Endodermal cell (in vitro differentiated cells): ENCODE data around the gene VPS45. TPM values are rescaled to one million over a fixed set of nuclear protein-coding genes. Genes with fewer than 3 reads are reported as not detected.
A peak's percentile ranks its signal among the peaks of the same experiment; 100 is the strongest.

Experiments
- DNase-seq: peaks from one replicate; pipeline ENCODE4 v3.0.0-alpha.2; 2017
- H3K27ac ChIP-seq: 2 replicates; pipeline ENCODE4 v1.5.1; 2013; ENCODE audit warnings: mild to moderate bottlenecking, low read depth, low read length, moderate library complexity
- H3K27me3 ChIP-seq: 2 replicates; pipeline ENCODE4 v1.6.1; 2013; ENCODE audit warnings: mild to moderate bottlenecking, low read length, moderate library complexity; ENCODE audit not compliant: insufficient read depth, control insufficient read depth, poor library complexity, severe bottlenecking
- H3K36me3 ChIP-seq: 2 replicates; pipeline ENCODE4 v1.7.0; 2013; ENCODE audit warnings: mild to moderate bottlenecking, low read length, moderate library complexity; ENCODE audit not compliant: control insufficient read depth, insufficient read depth
- H3K4me1 ChIP-seq: one replicate; pipeline ENCODE4 v1.7.0; 2013; ENCODE audit warnings: low read length; ENCODE audit not compliant: control insufficient read depth, insufficient read depth
- H3K4me3 ChIP-seq: 2 replicates; pipeline ENCODE4 v1.5.1; 2013; ENCODE audit warnings: mild to moderate bottlenecking, low read length, moderate library complexity
- H3K9ac ChIP-seq: 2 replicates; pipeline ENCODE4 v1.6.1; 2013; ENCODE audit warnings: mild to moderate bottlenecking, low read length, moderate library complexity; ENCODE audit not compliant: poor library complexity, severe bottlenecking; ENCODE audit errors: extremely low read depth
- H3K9me3 ChIP-seq: 2 replicates; pipeline ENCODE4 v1.6.1; 2013; ENCODE audit warnings: mild to moderate bottlenecking, low read length, moderate library complexity; ENCODE audit not compliant: control insufficient read depth
- H3K27ac Mint-ChIP-seq: 2 replicates; pipeline ENCODE4 v1.8.0; 2020; ENCODE audit warnings: mixed read lengths
- H3K27me3 Mint-ChIP-seq: 2 replicates; pipeline ENCODE4 v1.8.0; 2021; ENCODE audit warnings: mild to moderate bottlenecking, mixed read lengths; ENCODE audit not compliant: insufficient read depth
- H3K36me3 Mint-ChIP-seq: 2 replicates; pipeline ENCODE4 v1.8.0; 2020; ENCODE audit warnings: low read depth, mixed read lengths
- H3K4me1 Mint-ChIP-seq: 2 replicates; pipeline ENCODE4 v1.8.0; 2020; ENCODE audit warnings: mixed read lengths
- H3K4me3 Mint-ChIP-seq: 2 replicates; pipeline ENCODE4 v1.8.0; 2020; ENCODE audit warnings: mild to moderate bottlenecking, moderate library complexity, mixed read lengths
- H3K9me3 Mint-ChIP-seq: 2 replicates; pipeline ENCODE4 v1.8.0; 2020; ENCODE audit warnings: mild to moderate bottlenecking, mixed read lengths
- CTCF ChIP-seq: fragments of 200-600 bp; sonication (generic); conservative IDR thresholded peaks from 2 replicates; pipeline ENCODE4 v1.5.0; 2021; ENCODE audit warnings: antibody characterized with exemption, mild to moderate bottlenecking
- WGBS, 2 experiments: methylation state at CpG; one replicate each; pipeline versions ENCODE4 v1.1.5 to v1.1.7; 2013; ENCODE audit warnings: missing lambda C conversion rate in 2 of 2, mixed read lengths in 1 of 2; ENCODE audit not compliant: insufficient coverage in 1 of 2, insufficient read length in 1 of 2; 5-methylcytosine and 5-hydroxymethylcytosine counted together
- total RNA-seq, 2 donors: library from RNA; stranded (reverse); fragmentation: NEBNext Ultra II Directional in 1 of 2; extraction: Animal tissue kit (Norgen Biotek cat#: 25700) in 1 of 2; gene quantifications; 2 replicates in 1 of 2; 3 replicates in 1 of 2; pipeline ENCODE4 v1.2.1, GENCODE V29; 2021

The VPS45 gene
- total RNA-seq, 2 donors from 2014 or later: 32.6 to 35.0 TPM

- Histone ChIP-seq H3K36me3 (no peaks in the 10 kb centered on the region), H3K27me3 (no peaks in the 10 kb centered on the region), H3K9ac (no peak overlapping the region), H3K4me1 (no peaks in the 10 kb centered on the region), H3K9me3 (no peaks in the 10 kb centered on the region), H3K4me3 (no peak overlapping the region), H3K27ac (no peak overlapping the region)
- Mint-ChIP-seq H3K4me1 (no peaks in the 10 kb centered on the region), H3K9me3 (no peaks in the 10 kb centered on the region), H3K36me3 (no peaks in the 10 kb centered on the region), H3K4me3 (no peak overlapping the region), H3K27ac (no peak overlapping the region), H3K27me3 (no peaks in the 10 kb centered on the region)
- WGBS, 2 experiments: 60 to 86% methylated on average over 1 to 5 of the region's 5 CpGs
- DNase-seq: no peak
- no peak for TF ChIP-seq CTCF
These were observed 112.9 kb downstream of the VPS45 start for GRCh38 chr1:150180474-150180873.

- Mint-ChIP-seq H3K27me3 (no peaks in the 10 kb centered on the region), H3K4me1 (no peaks in the 10 kb centered on the region), H3K4me3 (no peak overlapping the region), H3K36me3 (no peaks in the 10 kb centered on the region), H3K27ac (no peak overlapping the region), H3K9me3 (no peaks in the 10 kb centered on the region)
- DNase-seq: no peak
- Histone ChIP-seq H3K27me3 (no peaks in the 10 kb centered on the region), H3K36me3 (no peaks in the 10 kb centered on the region), H3K27ac (peak overlapping the region; percentile 82), H3K4me3 (no peak overlapping the region), H3K9me3 (no peaks in the 10 kb centered on the region), H3K9ac (no peak overlapping the region), H3K4me1 (no peaks in the 10 kb centered on the region)
- WGBS, 2 experiments: 80 to 90% methylated on average over 8 to 11 of the region's 11 CpGs
- no peak for TF ChIP-seq CTCF
These were observed 114.7 kb downstream of the VPS45 start for GRCh38 chr1:150182247-150182646.

GRCh38 chr1:150183061-150183460 is 115.5 kb downstream of the VPS45 start:
- no peak for TF ChIP-seq CTCF
- no peak overlapping the region for H3K9ac ChIP-seq
- Mint-ChIP-seq H3K27me3 (no peaks in the 10 kb centered on the region), H3K9me3 (no peaks in the 10 kb centered on the region), H3K36me3 (no peaks in the 10 kb centered on the region), H3K27ac (no peak overlapping the region), H3K4me1 (no peaks in the 10 kb centered on the region), H3K4me3 (no peak overlapping the region)
- H3K4me3 ChIP-seq: no peak overlapping the region
- H3K36me3 ChIP-seq: no peaks in the 10 kb centered on the region
- H3K27me3 ChIP-seq: no peaks in the 10 kb centered on the region
- 93 to 99% methylated on average over 3 of the region's 3 CpGs for WGBS, 2 experiments
- H3K9me3 ChIP-seq: no peaks in the 10 kb centered on the region
- DNase-seq: no peak
- H3K27ac ChIP-seq: no peak overlapping the region
- H3K4me1 ChIP-seq: no peaks in the 10 kb centered on the region
